Hypothalamus (tissue), 51 donors: ENCODE results near the gene METTL8.

Source experiments
- DNase-seq, 51 donors: peaks; one replicate each; lab custom pipeline; 2025; lab: John Stamatoyannopoulos, UW

Gene METTL8

GRCh38 chr2:171271386-171271785, 162.4 kb downstream of the METTL8 start:
- DNase-seq, result no peak

GRCh38 chr2:171267855-171268629, 165.7 kb downstream of the METTL8 start:
- DNase-seq, result no peak
